ENCODE measurements around the gene KCTD2. TPM values are rescaled to one million over a fixed set of nuclear protein-coding genes. Genes with fewer than 3 reads are reported as not detected.

The KCTD2 gene
- total and polyA plus RNA-seq, 9 of the 15 experiments (the other 6 are each of a cell fraction or from before 2014, with no cell fraction given) = 1.7 to 32.9 (median 15.8) TPM

GRCh38 chr17:75010683-75011400 lies 36.2 kb upstream of the KCTD2 start (continued):
- TF ChIP-seq STAG1 (CRISPR knock-in tag; IDR thresholded peaks at IDR 0.05; ENCODE audit: borderline replicate concordance) (no peak), ATF2 (CRISPR knock-in tag; IDR thresholded peaks at IDR 0.05) (no peak)

GRCh38 chr17:75011401-75012095 lies 35.5 kb upstream of the KCTD2 start:
- H3K9me1 ChIP-seq (ENCODE audit: control insufficient read depth, insufficient read depth, low read length) = peaks cover under 1% of the 10 kb centered on the region
- peak overlapping the region; percentile 83 for H2AFZ ChIP-seq (ENCODE audit: low read depth, low read length)
- POLR2A ChIA-PET = interaction anchor here (0.6 to 4.7 kb wide), 25 partner anchors 8 to 170 kb away, joined by 3 to 26 read pairs (median 4); partner anchors contain the start of genes ATP5PD, CDR2L, KCTD2 and NT5C
- no TSS peak for BruUV-seq (replicated peaks)
- H3K4me3 ChIP-seq = no peak overlapping the region; the same call in 1 of the 2 replicates
- in situ Hi-C loops (cut with MboI) (no loop called here), intact Hi-C loops (cut with micrococcal nuclease) (no loop called here)
- H4K20me1 ChIP-seq (replicated peaks; ENCODE audit: control insufficient read depth, insufficient read depth, low read length) = no peaks in the 10 kb centered on the region
- no peaks in the 10 kb centered on the region for H3K9me3 ChIP-seq (replicated peaks; ENCODE audit: control insufficient read depth, insufficient read depth, low read depth, low read length)
- H3K4me1 ChIP-seq (replicated peaks in 1 of 2; ENCODE audit: control insufficient read depth in 2 of 2, insufficient read depth in 2 of 2, low read length in 2 of 2) = peaks cover 14 to 15% of the 10 kb centered on the region in 2 experiments; a peak in 4 of 5 replicates
- peaks cover 13% of the 10 kb centered on the region; the same call in 2 of the 3 replicates for H3K36me3 ChIP-seq (ENCODE audit: control insufficient read depth, insufficient read depth, low read length)
- no peaks in the 10 kb centered on the region for H3K27me3 ChIP-seq (ENCODE audit: control insufficient read depth in 2 of 2, insufficient read depth in 2 of 2, low read length in 2 of 2)
- ATAC-seq (no peak), DNase-seq (ENCODE audit: extremely low read depth in 1 of 4, low spot score in 3 of 4) (peak in 2 of 4 experiments; percentile 5 to 8), FAIRE-seq (no peak)
- H3K27ac ChIP-seq (ENCODE audit: extremely low read depth, low read depth, low read length) = no peak overlapping the region
- peak overlapping the region; percentile 85 for H3K4me2 ChIP-seq (ENCODE audit: insufficient read depth, low read length)
- H3K9ac ChIP-seq (ENCODE audit: insufficient read depth in 1 of 2, low read depth in 2 of 2, low read length in 2 of 2) = peak overlapping the region in 1 of 2 experiments; percentile 92; a peak in 2 of 4 replicates
- CTCF ChIA-PET (ENCODE audit: low intra/inter-chr PET ratio) = interaction anchor here (1.1 to 1.9 kb wide), 4 partner anchors 22 to 190 kb away, joined by 3 to 8 read pairs (median 4); no protein-coding TSS in a partner anchor
- H3K79me2 ChIP-seq (ENCODE audit: control insufficient read depth, insufficient read depth, low read length) = peaks cover 31% of the 10 kb centered on the region
- 68% methylated on average over 13 of the region's 13 CpGs for WGBS (ENCODE audit: insufficient coverage, low coverage, missing lambda C conversion rate)
- 0 out of 2 replicates have a peak, but pooled peaks have one; percentile 20 for TF ChIP-seq ELF1 (tag; IDR thresholded peaks at IDR 0.05)
- TF ChIP-seq E2F8 (IDR thresholded peaks at IDR 0.05; ENCODE audit: low read depth, partially characterized antibody) = no peak
- TF ChIP-seq MAX (CRISPR knock-in tag; IDR thresholded peaks at IDR 0.05) = no peak
- 0 out of 2 replicates have a peak, but pooled peaks have one; percentile 62 for TF ChIP-seq ZC3H4 (CRISPR knock-in tag; IDR thresholded peaks at IDR 0.05; ENCODE audit: borderline replicate concordance)
- no peak for TF ChIP-seq ZNF121 (CRISPR knock-in tag; conservative IDR thresholded peaks at IDR 0.05)
- TF ChIP-seq CREB5 (CRISPR knock-in tag; IDR thresholded peaks at IDR 0.05) = no peak
- TF ChIP-seq ATF4 (CRISPR knock-in tag; IDR thresholded peaks at IDR 0.05) = no peak
